Muscle of leg (tissue), 11 donors: ENCODE data around the gene HRAS. TPM values are rescaled to one million over a fixed set of nuclear protein-coding genes. Genes with fewer than 3 reads are reported as not detected.
A peak's percentile ranks its signal among the peaks of the same experiment; 100 is the strongest.

Experiments
- DNase-seq: peaks from one replicate; pipeline ENCODE4 v3.0.0; 2013
- H3K27ac ChIP-seq: one replicate; pipeline ENCODE4 v1.5.1; 2013; ENCODE audit warnings: mild to moderate bottlenecking, low read length, control low read depth
- H3K27me3 ChIP-seq: one replicate; pipeline ENCODE4 v1.6.1; 2013; ENCODE audit warnings: low read length; ENCODE audit not compliant: control insufficient read depth, insufficient read depth
- H3K36me3 ChIP-seq: one replicate; pipeline ENCODE4 v1.6.1; 2013; ENCODE audit warnings: low read length; ENCODE audit not compliant: control insufficient read depth, insufficient read depth
- H3K4me1 ChIP-seq: one replicate; pipeline ENCODE4 v1.6.1; 2013; ENCODE audit warnings: low read length; ENCODE audit not compliant: control insufficient read depth, insufficient read depth
- H3K4me3 ChIP-seq: one replicate; pipeline ENCODE4 v1.5.1; 2013; ENCODE audit warnings: low read length, control low read depth
- H3K9me3 ChIP-seq: replicated peaks from 2 replicates; pipeline ENCODE4 v1.6.1; 2013; ENCODE audit warnings: low read depth, low read length; ENCODE audit not compliant: control insufficient read depth
- WGBS: methylation state at CpG from one replicate; pipeline ENCODE4 v1.1.5; 2013; ENCODE audit warnings: missing lambda C conversion rate; ENCODE audit not compliant: insufficient coverage; 5-methylcytosine and 5-hydroxymethylcytosine counted together
- polyA plus RNA-seq, 8 donors: library from polyadenylated mRNA; unstranded; fragments of 120-200 nt; gene quantifications; one replicate each; pipeline versions ENCODE4 v1.2.1 to v1.2.3, GENCODE V29; 2013; ENCODE audit warnings: inconsistent platforms in 1 of 8, low replicate concordance in 1 of 8; ENCODE audit not compliant: insufficient read length in 8 of 8, insufficient read depth in 1 of 8
- total RNA-seq: library from RNA; stranded (reverse); fragments of 120-200 nt; gene quantifications from one replicate; pipeline ENCODE4 v1.2.4, GENCODE V29; 2013

The HRAS gene
- total and polyA plus RNA-seq, 9 donors: 78.8 to 143 (median 118) TPM

DNA sequence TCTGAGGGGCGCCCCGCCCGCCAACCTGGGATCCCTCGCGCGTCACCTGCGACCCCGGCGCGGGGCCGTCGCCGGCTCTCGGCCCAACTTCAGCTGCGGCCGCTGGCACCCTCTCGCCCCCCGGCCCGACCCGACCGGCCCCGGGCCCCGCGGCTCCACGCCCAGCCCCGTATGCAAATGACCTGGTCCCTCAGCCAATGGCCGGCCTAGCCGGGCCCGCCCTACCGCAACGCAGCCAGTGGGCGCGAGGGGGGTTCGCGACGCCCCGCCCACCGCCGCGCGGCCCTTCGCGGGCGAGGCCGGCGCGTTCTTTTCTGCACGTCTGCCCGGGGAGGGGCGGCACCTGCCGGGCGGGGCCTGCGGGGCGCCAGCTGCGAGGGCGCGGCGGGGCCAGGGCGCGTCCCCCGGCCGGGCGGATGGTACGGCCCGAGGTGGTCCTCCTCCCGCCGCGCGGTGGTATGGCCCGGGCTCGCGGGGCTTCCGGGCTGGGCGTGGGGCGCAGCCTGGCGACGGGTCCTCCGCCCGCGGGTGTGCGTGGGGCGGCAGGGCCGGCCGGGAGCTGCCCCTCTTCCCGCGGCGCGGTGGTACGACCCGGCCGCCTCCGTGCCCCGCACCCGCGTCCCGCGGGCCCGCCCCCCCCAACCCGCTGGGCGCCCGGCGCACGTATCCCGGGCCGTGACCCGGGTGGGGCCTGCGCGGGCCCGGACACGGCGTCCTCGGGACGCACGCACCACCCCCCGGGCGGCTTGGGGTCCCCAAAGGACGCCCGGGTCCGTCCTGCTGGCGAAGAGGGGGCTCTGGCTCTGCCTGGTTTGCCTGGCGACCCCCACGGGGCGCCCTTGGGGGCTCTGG is 33.2 kb upstream of the HRAS start:
- Histone ChIP-seq H3K27ac (peak overlapping the region; percentile 65), H3K4me3 (peak overlapping the region; percentile 55), H3K36me3 (no peaks in the 10 kb centered on the region), H3K9me3 (no peaks in the 10 kb centered on the region), H3K4me1 (peaks cover 21% of the 10 kb centered on the region), H3K27me3 (peaks cover 6% of the 10 kb centered on the region)
- under 1% methylated on average over 123 of the region's 123 CpGs for WGBS
- peak; percentile 98 for DNase-seq

DNA sequence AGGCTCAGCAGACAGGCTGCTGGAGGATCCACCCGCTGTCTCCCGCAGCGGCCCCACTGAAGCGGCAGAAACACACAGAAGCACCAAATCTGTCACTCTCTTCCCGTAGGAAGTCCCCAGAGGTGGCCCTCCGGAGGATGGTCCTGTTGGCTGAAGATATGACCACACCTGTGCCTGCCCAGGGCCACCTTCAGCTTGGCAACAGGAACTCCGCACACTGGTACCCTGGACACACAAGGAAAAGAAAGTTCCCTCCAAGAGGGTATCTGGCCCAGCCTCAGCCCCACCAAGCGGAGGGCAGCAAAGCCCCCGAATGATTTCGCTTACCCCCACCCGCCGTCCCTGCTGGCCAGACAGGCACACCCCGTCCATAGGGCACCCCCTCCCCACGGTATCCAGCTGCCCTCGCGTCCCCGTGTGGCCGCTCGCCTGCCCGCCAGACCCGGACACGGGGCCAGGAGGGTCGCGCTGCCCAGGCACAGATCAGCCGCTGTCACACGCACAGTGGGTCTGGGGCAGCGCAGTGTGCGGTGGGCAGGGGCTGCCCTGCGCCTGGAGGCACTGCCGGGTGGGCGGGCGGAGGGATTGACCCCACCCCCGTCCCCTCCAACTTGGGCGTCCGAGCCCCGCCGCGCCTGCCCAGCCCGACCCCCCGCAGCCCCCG is 32.4 kb upstream of the HRAS start:
- Histone ChIP-seq H3K36me3 (no peaks in the 10 kb centered on the region), H3K4me3 (peak overlapping the region; percentile 51), H3K9me3 (no peaks in the 10 kb centered on the region), H3K27ac (peak overlapping the region; percentile 72), H3K27me3 (no peaks in the 10 kb centered on the region), H3K4me1 (peaks cover 21% of the 10 kb centered on the region)
- DNase-seq: no peak
- WGBS: 13% methylated on average over 33 of the region's 41 CpGs

DNA sequence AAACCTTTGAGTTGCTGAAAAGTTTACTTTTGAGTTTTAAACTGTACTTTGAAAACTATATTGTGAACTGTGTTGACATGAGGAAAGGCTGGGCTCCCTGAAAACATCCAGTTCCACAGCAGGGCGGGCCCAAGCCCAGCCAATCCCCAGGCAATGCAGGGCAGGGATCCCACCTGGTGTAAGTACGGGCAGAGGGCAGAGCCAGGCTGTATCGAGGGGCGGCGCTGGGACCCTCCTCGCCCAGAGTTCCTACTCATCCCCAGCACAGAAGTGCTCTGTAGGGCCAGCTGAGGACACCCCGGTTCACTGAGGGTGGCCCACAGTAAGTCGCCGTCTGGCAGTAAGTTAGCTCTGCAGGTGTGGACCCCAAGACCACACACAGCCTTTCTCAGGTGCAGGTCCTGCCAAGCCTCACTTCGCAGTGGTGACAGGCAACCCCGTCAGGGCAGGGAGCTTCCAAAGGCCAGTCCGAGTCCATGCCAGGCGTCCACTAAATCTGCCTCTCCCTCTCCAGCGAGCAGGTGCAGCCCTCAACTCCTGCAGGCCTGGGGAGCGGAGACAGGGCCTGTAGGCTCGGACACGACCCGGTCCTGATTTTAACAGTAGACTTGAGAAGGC is 31.7 kb upstream of the HRAS start:
- H3K27me3 ChIP-seq: peaks cover 1% of the 10 kb centered on the region
- WGBS: 87% methylated on average over 18 of the region's 18 CpGs
- peaks cover 21% of the 10 kb centered on the region for H3K4me1 ChIP-seq
- peak overlapping the region; percentile 72 for H3K27ac ChIP-seq
- no peaks in the 10 kb centered on the region for H3K9me3 ChIP-seq
- H3K4me3 ChIP-seq: peak overlapping the region; percentile 51
- DNase-seq: peak; percentile 33
- no peaks in the 10 kb centered on the region for H3K36me3 ChIP-seq

DNA sequence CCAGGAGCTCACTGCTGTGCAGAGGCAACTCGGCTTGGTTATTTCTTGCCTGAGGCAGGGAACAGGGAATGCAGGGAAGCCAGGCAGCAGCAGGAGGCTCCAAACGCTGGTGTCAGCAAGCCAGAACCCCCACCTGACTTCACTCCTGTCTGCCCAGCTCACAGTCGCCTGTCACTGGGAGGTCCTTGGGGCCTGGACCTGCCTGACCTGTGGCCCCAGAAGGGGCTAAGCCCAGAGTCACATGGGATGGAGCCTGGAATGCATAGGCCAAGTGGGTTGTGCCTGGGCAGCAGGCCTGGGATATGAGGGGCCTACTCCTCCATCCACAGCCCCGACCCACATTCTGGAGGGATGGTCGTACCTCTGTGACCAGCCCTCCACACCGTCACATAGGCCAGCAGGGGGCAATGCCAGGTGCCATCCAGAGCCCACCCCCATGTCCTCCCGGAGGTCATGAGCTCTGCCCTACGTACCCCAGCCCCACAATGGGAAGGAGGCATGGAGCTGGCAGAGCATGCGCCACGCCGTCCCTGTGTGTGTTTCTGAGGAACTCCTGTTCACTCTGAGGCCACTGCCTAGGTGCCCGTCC is 30.6 kb upstream of the HRAS start:
- Histone ChIP-seq H3K27ac (no peak overlapping the region), H3K9me3 (no peaks in the 10 kb centered on the region), H3K36me3 (no peaks in the 10 kb centered on the region), H3K4me1 (peaks cover 29% of the 10 kb centered on the region), H3K4me3 (no peak overlapping the region), H3K27me3 (peaks cover 7% of the 10 kb centered on the region)
- DNase-seq: no peak
- 75% methylated on average over 12 of the region's 12 CpGs for WGBS

DNA sequence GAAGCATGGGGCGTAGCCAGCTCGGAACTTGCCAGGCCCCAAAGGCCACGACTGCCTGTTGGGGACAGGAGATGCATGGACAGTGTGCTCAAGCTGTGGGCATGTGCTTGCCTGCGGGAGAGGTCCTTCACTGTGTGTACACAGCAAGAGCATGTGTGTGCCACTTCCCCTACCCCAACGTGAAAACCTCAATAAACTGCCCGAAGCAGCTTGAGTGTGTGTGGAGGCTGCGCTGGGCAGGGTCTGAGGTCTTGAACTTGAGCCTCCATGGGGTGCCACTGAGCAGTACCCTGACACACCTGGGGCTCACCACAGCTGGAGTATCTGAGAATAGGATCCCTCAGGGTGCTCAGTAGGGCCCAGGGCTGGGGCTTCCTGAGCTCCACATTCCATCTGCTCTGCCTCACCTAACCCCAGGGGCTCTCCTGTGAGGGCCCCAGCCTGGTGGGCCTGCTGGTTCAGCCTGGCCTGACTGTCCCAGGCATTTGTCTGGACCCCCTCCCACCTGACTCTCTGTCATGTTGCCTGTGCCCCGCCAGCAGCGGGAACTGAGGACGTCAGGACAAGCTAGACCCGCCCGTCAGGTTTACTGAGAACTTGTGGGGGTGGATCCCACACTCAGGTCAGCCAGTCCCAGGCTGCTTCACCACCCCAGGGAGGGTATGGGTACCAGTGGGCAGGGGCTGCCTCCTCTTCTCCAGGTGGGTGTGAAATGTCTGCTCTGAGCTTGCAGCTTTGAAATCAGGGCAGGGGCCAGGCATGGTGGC is 28.6 kb upstream of the HRAS start:
- Histone ChIP-seq H3K9me3 (no peaks in the 10 kb centered on the region), H3K27ac (no peak overlapping the region), H3K4me1 (peaks cover 27% of the 10 kb centered on the region), H3K4me3 (no peak overlapping the region), H3K36me3 (no peaks in the 10 kb centered on the region), H3K27me3 (peaks cover 22% of the 10 kb centered on the region)
- 78% methylated on average over 8 of the region's 12 CpGs for WGBS
- DNase-seq: no peak

DNA sequence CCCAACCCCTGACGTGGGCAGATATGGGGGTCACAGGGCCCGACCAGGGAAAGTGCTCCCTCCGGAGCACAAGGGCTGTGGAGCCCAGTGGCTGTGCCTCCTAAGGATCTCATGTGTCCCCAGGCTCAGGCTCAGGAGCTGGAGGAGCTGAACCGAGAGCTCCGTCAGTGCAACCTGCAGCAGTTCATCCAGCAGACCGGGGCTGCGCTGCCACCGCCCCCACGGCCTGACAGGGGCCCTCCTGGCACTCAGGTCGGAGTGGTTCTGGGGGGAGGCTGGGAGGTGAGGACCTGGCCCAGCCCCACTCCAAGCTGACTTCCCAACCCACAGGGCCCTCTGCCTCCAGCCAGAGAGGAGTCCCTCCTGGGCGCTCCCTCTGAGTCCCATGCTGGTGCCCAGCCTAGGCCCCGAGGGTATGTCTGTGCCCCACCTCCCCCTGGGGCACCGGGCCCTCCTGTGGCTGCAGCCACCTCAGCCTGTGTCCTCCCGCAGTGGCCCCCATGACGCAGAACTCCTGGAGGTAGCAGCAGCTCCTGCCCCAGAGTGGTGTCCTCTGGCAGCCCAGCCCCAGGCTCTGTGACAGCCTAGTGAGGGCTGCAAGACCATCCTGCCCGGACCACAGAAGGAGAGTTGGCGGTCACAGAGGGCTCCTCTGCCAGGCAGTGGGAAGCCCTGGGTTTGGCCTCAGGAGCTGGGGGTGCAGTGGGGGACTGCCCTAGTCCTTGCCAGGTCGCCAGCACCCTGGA is 27.9 kb upstream of the HRAS start:
- H3K4me1 ChIP-seq: peaks cover 26% of the 10 kb centered on the region
- no peaks in the 10 kb centered on the region for H3K36me3 ChIP-seq
- peaks cover 30% of the 10 kb centered on the region for H3K27me3 ChIP-seq
- 86% methylated on average over 13 of the region's 18 CpGs for WGBS
- DNase-seq: no peak
- H3K9me3 ChIP-seq: no peaks in the 10 kb centered on the region
- no peak overlapping the region for H3K27ac ChIP-seq
- H3K4me3 ChIP-seq: no peak overlapping the region

DNA sequence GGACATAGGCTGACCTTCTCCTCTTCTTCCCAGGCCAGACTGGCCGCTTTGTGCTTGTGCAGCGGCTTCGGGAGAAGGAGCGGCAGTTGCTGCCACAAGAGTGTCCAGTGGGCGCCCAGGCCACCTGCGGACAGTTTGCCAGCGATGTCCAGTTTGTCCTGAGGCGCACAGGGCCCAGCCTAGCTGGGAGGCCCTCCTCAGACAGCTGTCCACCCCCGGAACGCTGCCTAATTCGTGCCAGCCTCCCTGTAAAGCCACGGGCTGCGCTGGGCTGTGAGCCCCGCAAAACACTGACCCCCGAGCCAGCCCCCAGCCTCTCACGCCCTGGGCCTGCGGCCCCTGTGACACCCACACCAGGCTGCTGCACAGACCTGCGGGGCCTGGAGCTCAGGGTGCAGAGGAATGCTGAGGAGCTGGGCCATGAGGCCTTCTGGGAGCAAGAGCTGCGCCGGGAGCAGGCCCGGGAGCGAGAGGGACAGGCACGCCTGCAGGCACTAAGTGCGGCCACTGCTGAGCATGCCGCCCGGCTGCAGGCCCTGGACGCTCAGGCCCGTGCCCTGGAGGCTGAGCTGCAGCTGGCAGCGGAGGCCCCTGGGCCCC is 26.8 kb upstream of the HRAS start:
- Histone ChIP-seq H3K9me3 (no peaks in the 10 kb centered on the region), H3K4me3 (no peak overlapping the region), H3K27ac (no peak overlapping the region), H3K36me3 (no peaks in the 10 kb centered on the region), H3K27me3 (peaks cover 41% of the 10 kb centered on the region), H3K4me1 (peaks cover 18% of the 10 kb centered on the region)
- DNase-seq: no peak
- WGBS: 90% methylated on average over 29 of the region's 29 CpGs

DNA sequence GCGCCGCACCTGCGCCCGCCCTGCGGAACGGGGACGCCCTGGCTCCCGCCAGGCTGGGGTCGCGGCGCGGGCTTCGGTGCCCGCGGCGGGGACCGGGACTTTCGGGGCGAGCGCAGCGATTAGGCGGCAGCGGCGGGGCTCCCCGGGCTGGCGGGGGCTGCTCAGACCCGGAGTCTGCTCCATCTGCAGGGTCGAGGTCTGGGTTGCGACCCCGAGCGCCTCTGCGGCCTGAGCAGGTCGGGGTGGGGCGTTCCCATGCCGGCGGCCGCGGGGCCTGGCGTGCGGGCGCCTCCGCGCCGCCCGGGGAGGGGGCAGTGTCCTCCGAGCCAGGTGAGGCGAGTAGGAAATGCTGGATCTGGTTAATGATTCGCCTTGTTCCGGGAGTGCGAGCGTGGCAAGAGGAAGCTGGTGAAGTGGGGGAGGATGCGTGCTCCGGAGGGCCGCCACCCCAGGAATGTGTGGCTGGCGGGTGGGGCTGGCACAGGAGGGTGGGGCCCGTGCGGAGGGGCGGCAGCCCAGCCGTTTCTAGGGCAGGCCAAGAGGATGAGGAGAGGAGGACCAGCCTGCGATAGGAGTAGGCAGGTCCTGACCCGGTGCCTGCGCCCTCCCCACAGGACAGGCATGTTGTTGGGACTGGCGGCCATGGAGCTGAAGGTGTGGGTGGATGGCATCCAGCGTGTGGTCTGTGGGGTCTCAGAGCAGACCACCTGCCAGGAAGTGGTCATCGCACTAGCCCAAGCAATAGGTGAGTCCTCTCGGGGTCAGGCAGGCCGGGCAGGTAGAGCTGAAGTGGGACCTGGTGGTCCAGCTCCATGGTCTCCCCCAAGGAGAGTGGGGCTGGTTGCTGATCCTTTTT is 26.0 kb upstream of the HRAS start:
- peak overlapping the region; percentile 22 for H3K4me3 ChIP-seq
- WGBS: 9% methylated on average over 67 of the region's 67 CpGs
- H3K27ac ChIP-seq: no peak overlapping the region
- peaks cover 48% of the 10 kb centered on the region for H3K27me3 ChIP-seq
- H3K4me1 ChIP-seq: peaks cover 17% of the 10 kb centered on the region
- DNase-seq: no peak
- no peaks in the 10 kb centered on the region for H3K36me3 ChIP-seq
- no peaks in the 10 kb centered on the region for H3K9me3 ChIP-seq
